ENCODE results near the gene SAP130.
A peak's percentile ranks its signal among the peaks of the same experiment; 100 is the strongest.

GRCh38 chr2:127893494-127893893, 134.4 kb downstream of the SAP130 start:
- no peak for TF ChIP-seq YY1 (IDR thresholded peaks at IDR 0.05)
- TF ChIP-seq, protein P1, sequence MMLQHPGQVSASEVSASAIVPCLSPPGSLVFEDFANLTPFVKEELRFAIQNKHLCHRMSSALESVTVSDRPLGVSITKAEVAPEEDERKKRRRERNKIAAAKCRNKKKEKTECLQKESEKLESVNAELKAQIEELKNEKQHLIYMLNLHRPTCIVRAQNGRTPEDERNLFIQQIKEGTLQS (IDR thresholded peaks at IDR 0.05): no peak
- TF ChIP-seq GABPA (IDR thresholded peaks at IDR 0.05 in 1 of 2, conservative IDR thresholded peaks at IDR 0.05 in 1 of 2): peak in 1 of 2 donors; percentile 24
- TF ChIP-seq RAD21 (IDR thresholded peaks at IDR 0.05): no peak
- TF ChIP-seq CTCF (IDR thresholded peaks at IDR 0.05; ENCODE audit: low read depth, low read length, missing input control): no peak
- TF ChIP-seq, protein P2, sequence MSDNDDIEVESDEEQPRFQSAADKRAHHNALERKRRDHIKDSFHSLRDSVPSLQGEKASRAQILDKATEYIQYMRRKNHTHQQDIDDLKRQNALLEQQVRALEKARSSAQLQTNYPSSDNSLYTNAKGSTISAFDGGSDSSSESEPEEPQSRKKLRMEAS (IDR thresholded peaks at IDR 0.05): peak; percentile 20
- TF ChIP-seq, protein P3, sequence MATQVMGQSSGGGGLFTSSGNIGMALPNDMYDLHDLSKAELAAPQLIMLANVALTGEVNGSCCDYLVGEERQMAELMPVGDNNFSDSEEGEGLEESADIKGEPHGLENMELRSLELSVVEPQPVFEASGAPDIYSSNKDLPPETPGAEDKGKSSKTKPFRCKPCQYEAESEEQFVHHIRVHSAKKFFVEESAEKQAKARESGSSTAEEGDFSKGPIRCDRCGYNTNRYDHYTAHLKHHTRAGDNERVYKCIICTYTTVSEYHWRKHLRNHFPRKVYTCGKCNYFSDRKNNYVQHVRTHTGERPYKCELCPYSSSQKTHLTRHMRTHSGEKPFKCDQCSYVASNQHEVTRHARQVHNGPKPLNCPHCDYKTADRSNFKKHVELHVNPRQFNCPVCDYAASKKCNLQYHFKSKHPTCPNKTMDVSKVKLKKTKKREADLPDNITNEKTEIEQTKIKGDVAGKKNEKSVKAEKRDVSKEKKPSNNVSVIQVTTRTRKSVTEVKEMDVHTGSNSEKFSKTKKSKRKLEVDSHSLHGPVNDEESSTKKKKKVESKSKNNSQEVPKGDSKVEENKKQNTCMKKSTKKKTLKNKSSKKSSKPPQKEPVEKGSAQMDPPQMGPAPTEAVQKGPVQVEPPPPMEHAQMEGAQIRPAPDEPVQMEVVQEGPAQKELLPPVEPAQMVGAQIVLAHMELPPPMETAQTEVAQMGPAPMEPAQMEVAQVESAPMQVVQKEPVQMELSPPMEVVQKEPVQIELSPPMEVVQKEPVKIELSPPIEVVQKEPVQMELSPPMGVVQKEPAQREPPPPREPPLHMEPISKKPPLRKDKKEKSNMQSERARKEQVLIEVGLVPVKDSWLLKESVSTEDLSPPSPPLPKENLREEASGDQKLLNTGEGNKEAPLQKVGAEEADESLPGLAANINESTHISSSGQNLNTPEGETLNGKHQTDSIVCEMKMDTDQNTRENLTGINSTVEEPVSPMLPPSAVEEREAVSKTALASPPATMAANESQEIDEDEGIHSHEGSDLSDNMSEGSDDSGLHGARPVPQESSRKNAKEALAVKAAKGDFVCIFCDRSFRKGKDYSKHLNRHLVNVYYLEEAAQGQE (IDR thresholded peaks at IDR 0.05): peak; percentile 50
- TF ChIP-seq SP1 (IDR thresholded peaks at IDR 0.05): peak; percentile 70
- TF ChIP-seq JUND (IDR thresholded peaks at IDR 0.05): no peak
- TF ChIP-seq TAF1 (conservative IDR thresholded peaks at IDR 0.05): peak; percentile 37
- TF ChIP-seq ZBTB33 (IDR thresholded peaks at IDR 0.05): no peak
- TF ChIP-seq HNF4G (IDR thresholded peaks at IDR 0.05): no peak
